ENCODE results near the gene ACKR2.
"Not testable (repeated sequence)": the region's sequence is repeated elsewhere in the genome, so short reads cannot be mapped to it uniquely, and the experiment has no call there.

ACKR2 gene

GRCh38 chr3:42790714-42791229 lies 18.5 kb upstream of the ACKR2 start:
- Mint-ChIP-seq H3K27ac (no peak overlapping the region), H3K4me3 (no peak overlapping the region), H3K36me3 (ENCODE audit: low read depth) (peaks cover 35% of the 10 kb centered on the region), H3K27me3 (no peaks in the 10 kb centered on the region), H3K9me3 (no peaks in the 10 kb centered on the region), H3K4me1 (ENCODE audit: low read depth) (peaks cover 5% of the 10 kb centered on the region)

GRCh38 chr3:42795621-42796181 lies 13.5 kb upstream of the ACKR2 start:
- H3K27ac Mint-ChIP-seq: no peak overlapping the region
- H3K4me1 Mint-ChIP-seq (ENCODE audit: low read depth): peaks cover 24% of the 10 kb centered on the region
- H3K4me3 Mint-ChIP-seq: no peak overlapping the region

DNA sequence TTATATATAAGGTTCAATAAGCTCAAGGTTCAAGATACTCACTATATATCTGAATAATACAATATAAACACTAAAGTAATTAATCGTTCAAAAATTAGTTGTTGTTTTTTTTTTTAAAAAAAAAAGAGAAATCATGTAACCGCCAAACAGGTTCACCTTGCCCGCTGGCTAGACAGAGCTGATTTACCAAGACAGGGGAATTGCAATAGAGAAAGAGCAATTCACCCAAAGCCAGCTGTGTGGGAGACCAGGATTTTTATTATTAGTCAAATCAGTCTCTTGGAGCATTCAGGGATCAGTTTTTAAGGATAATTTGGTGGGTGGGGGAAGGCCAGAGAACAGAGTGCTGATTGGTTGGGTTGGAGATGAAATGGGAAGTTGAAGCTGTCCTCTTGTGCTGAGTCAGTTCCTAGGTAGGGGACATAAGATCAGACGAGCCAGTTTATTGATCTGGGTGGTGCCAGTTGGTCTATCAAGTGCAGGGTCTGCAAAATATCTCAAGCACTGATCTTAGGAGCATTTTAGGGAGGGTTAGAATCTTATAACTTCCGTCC lies 12.8 kb upstream of the ACKR2 start:
- Mint-ChIP-seq H3K4me3 (no peak overlapping the region), H3K9me3 (no peaks in the 10 kb centered on the region), H3K27me3 (no peaks in the 10 kb centered on the region), H3K36me3 (ENCODE audit: low read depth) (peaks cover 39% of the 10 kb centered on the region), H3K4me1 (ENCODE audit: low read depth) (peaks cover 31% of the 10 kb centered on the region), H3K27ac (no peak overlapping the region)

More at GRCh38 chr3:42795621-42796181, 13.5 kb upstream of the ACKR2 start:
- Mint-ChIP-seq H3K9me3 (no peaks in the 10 kb centered on the region), H3K36me3 (ENCODE audit: low read depth) (peaks cover 37% of the 10 kb centered on the region), H3K27me3 (no peaks in the 10 kb centered on the region)

GRCh38 chr3:42799376-42799775 lies 9.9 kb upstream of the ACKR2 start:
- H3K27ac Mint-ChIP-seq: no peak overlapping the region
- H3K9me3 Mint-ChIP-seq: no peaks in the 10 kb centered on the region
- no peaks in the 10 kb centered on the region for H3K27me3 Mint-ChIP-seq
- peaks cover 51% of the 10 kb centered on the region for H3K4me1 Mint-ChIP-seq (ENCODE audit: low read depth)
- H3K36me3 Mint-ChIP-seq (ENCODE audit: low read depth): peaks cover 24% of the 10 kb centered on the region
- no peak overlapping the region for H3K4me3 Mint-ChIP-seq

DNA sequence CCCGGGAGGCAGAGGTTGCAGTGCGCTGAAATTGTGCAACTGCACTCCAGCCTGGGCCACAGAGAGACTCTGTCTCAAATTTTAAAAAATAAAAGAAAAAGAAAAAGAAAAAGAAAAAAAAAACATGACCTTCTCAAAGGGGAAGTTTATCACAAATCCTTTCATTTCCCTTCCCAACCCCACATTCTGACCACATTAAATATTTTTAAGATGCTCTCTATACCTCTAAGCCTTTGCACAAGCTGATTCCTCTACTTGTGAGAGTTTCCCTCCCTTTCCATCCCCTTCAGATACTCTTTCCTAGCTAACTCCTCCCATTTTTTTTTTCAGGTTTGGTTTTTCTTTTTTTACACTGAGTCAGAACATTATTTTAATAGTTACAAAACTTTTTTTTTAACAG lies 9.0 kb upstream of the ACKR2 start:
- H3K27ac Mint-ChIP-seq: no peak overlapping the region
- peaks cover 58% of the 10 kb centered on the region for H3K4me1 Mint-ChIP-seq (ENCODE audit: low read depth)
- H3K9me3 Mint-ChIP-seq: no peaks in the 10 kb centered on the region
- peaks cover 24% of the 10 kb centered on the region for H3K36me3 Mint-ChIP-seq (ENCODE audit: low read depth)
- H3K4me3 Mint-ChIP-seq: no peak overlapping the region
- H3K27me3 Mint-ChIP-seq: peaks cover 1% of the 10 kb centered on the region

GRCh38 chr3:42801048-42801620 lies 8.1 kb upstream of the ACKR2 start:
- Mint-ChIP-seq H3K27ac (no peak overlapping the region), H3K27me3 (peaks cover 10% of the 10 kb centered on the region), H3K9me3 (no peaks in the 10 kb centered on the region), H3K4me1 (ENCODE audit: low read depth) (peaks cover 52% of the 10 kb centered on the region), H3K36me3 (ENCODE audit: low read depth) (peaks cover 24% of the 10 kb centered on the region), H3K4me3 (no peak overlapping the region)

GRCh38 chr3:42801784-42802183 lies 7.5 kb upstream of the ACKR2 start:
- peaks cover 20% of the 10 kb centered on the region for H3K36me3 Mint-ChIP-seq (ENCODE audit: low read depth)
- H3K27me3 Mint-ChIP-seq: peaks cover 14% of the 10 kb centered on the region
- H3K4me3 Mint-ChIP-seq: no peak overlapping the region
- H3K9me3 Mint-ChIP-seq: no peaks in the 10 kb centered on the region
- H3K4me1 Mint-ChIP-seq (ENCODE audit: low read depth): peaks cover 48% of the 10 kb centered on the region
- no peak overlapping the region for H3K27ac Mint-ChIP-seq

DNA sequence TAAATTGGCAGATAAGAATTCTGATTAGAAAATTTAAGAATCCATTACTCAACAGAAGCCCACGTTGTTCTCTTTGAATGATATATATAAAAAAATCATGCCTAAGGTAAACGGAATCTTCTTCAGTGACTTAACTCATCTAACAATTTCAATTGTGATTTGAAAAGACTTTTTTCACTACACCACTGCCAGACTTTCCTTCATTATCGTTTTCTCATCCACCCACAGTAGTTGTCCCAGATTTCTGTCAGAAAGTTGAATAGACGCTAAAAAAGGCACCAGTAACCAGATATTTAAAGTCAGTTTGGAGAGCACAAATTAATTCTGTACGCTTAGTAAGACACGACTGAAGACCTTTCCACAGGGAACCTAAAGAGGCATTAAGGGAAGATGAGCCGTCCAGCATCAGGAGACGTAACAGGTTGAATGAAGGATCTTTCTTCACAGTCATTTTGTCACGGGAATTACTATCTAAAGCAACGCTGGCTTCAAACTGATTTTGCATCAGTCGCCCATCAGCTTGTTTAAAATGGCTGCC lies 6.3 kb upstream of the ACKR2 start:
- Mint-ChIP-seq H3K27me3 (peaks cover 14% of the 10 kb centered on the region), H3K4me1 (ENCODE audit: low read depth) (peaks cover 48% of the 10 kb centered on the region), H3K4me3 (peak overlapping the region; percentile 99), H3K27ac (peak overlapping the region; percentile 0), H3K9me3 (no peaks in the 10 kb centered on the region), H3K36me3 (ENCODE audit: low read depth) (peaks cover 20% of the 10 kb centered on the region)

DNA sequence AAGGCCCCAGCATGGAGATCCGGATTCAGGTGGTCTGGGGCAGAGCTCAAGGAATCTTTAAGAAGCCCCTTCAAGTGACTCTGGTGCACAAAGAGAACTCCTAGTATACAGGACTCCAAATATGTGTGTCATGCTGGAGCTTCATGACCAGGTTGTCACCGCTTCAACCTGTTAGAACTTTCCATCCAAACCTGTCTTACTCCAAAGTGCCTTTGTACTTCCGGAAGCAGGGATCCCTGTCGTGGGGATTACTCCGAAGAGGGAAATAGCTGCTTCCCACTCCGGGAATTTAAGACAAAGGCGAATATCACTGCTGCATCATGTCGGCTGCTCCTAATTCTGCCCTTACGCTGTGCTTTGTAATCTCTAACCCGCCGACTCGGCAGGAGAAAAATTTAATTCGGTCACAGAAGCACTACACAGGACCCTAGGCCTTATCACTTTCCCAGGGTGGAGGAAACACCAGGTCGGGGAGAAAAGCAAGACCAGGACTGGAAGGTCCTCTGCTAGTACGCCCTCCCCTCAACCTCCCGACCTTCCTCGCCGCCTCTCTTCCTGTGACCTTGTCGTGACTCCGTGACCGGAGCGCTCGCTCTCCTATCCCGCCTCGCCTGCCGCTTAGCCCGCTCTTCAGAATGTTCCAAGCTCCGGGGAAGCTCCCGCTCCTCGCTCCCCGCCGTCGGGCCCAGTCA lies 5.7 kb upstream of the ACKR2 start:
- Mint-ChIP-seq H3K27ac (peak overlapping the region; percentile 95), H3K9me3 (no peaks in the 10 kb centered on the region), H3K4me1 (ENCODE audit: low read depth) (peaks cover 48% of the 10 kb centered on the region), H3K27me3 (peaks cover 14% of the 10 kb centered on the region), H3K4me3 (peak overlapping the region; percentile 99), H3K36me3 (ENCODE audit: low read depth) (peaks cover 20% of the 10 kb centered on the region)

- peak within 1 kb of the TSS; percentile 95 for H3K27ac Mint-ChIP-seq
- H3K9me3 Mint-ChIP-seq: no peaks in the 10 kb centered on the region
- H3K4me3 Mint-ChIP-seq: peak within 1 kb of the TSS; percentile 99
- peaks cover 17% of the 10 kb centered on the region for H3K27me3 Mint-ChIP-seq
- H3K36me3 Mint-ChIP-seq (ENCODE audit: low read depth): peaks cover 19% of the 10 kb centered on the region
- peaks cover 48% of the 10 kb centered on the region for H3K4me1 Mint-ChIP-seq (ENCODE audit: low read depth)
Measured at GRCh38 chr3:42804106-42804830, 5.0 kb upstream of the ACKR2 start, which contains the start of gene HIGD1A. Gene HIGD1A, minus strand, starts transcription at chr3:42804490. Its CDS starts 10,237 bp downstream, at chr3:42794253.

DNA sequence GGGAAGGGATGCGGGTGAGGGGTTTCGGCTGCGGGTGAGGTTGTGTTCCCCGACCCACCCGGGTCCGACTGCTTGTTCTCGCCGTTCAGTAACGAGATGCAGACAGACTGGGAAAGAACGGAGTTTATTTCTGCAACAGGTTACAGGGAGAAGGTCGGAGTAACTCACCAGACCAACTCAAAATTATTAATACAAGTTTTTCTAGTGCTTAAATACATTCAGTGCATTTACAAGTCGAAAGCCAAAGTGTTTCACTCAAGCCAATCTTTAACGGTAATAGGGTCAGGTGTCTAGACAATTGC lies 4.5 kb upstream of the ACKR2 start:
- Mint-ChIP-seq H3K27ac (peak overlapping the region; percentile 95), H3K4me1 (ENCODE audit: low read depth) (peaks cover 43% of the 10 kb centered on the region), H3K27me3 (peaks cover 17% of the 10 kb centered on the region), H3K9me3 (no peaks in the 10 kb centered on the region), H3K36me3 (ENCODE audit: low read depth) (peaks cover 14% of the 10 kb centered on the region), H3K4me3 (peak overlapping the region; percentile 99)

DNA sequence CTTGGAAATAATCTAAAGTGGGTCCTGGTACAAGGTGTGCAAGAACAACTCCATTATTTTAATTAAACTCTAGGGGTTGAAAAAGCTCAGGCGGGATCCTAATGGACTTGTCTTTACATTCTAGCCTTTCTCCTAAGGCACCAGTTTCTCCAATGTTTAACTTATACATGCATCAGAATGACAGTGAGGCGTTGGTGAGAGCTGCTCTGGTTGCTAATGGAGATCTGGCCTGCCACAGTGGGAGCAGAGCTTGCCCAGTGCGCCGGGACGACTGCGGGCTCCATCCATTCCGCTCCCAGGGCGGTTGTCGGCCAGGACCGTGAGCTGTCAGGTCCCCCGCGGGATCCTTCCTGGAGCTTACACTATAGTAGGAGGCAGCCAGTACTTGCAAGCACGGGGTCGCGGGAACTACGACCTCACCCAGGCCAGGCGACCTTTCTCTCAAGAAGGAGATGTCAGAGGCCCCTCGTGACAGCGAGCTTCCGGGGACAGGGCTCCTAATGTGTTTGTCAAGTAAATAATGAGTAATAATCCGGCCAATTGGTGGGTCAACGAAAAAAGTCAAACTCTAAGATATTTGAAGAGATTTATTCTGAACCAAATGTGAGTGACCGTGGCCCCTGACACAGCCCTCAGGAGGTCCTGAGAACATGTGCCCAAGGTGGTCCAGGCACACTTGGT lies 4.0 kb upstream of the ACKR2 start:
- H3K9me3 Mint-ChIP-seq: no peaks in the 10 kb centered on the region
- H3K27ac Mint-ChIP-seq: no peak overlapping the region
- peaks cover 39% of the 10 kb centered on the region for H3K4me1 Mint-ChIP-seq (ENCODE audit: low read depth)
- peaks cover 11% of the 10 kb centered on the region for H3K36me3 Mint-ChIP-seq (ENCODE audit: low read depth)
- peaks cover 17% of the 10 kb centered on the region for H3K27me3 Mint-ChIP-seq
- H3K4me3 Mint-ChIP-seq: peak overlapping the region; percentile 99

GRCh38 chr3:42807929-42808328 lies 1.3 kb upstream of the ACKR2 start:
- H3K27ac Mint-ChIP-seq: no peak overlapping the region
- H3K4me3 Mint-ChIP-seq: no peak overlapping the region
- no peaks in the 10 kb centered on the region for H3K9me3 Mint-ChIP-seq

GRCh38 chr3:42810706-42811105 lies 1.5 kb downstream of the ACKR2 start:
- H3K27me3 Mint-ChIP-seq: peaks cover 11% of the 10 kb centered on the region
- H3K36me3 Mint-ChIP-seq (ENCODE audit: low read depth); H3K4me3 Mint-ChIP-seq; H3K27ac Mint-ChIP-seq; H3K9me3 Mint-ChIP-seq; H3K4me1 Mint-ChIP-seq (ENCODE audit: low read depth): not testable (repeated sequence)

More at GRCh38 chr3:42807929-42808328, 1.3 kb upstream of the ACKR2 start:
- no peaks in the 10 kb centered on the region for H3K36me3 Mint-ChIP-seq (ENCODE audit: low read depth)
- peaks cover 17% of the 10 kb centered on the region for H3K27me3 Mint-ChIP-seq
- peaks cover 18% of the 10 kb centered on the region for H3K4me1 Mint-ChIP-seq (ENCODE audit: low read depth)
